DND-41 (cell line): ENCODE measurements around the gene COX7B.

Experiments used
- ATAC-seq: fragments of 200-7000 bp; cut with Tn5 transposase; 3 replicates; pipeline ENCODE4 v1.9.1; 2021; ENCODE audit warnings: low read depth; ENCODE audit not compliant: insufficient read depth
- DNase-seq: peaks from one replicate; pipeline ENCODE4 v3.0.0-alpha.2; 2020
- H2AFZ ChIP-seq: 2 replicates; pipeline ENCODE4 v1.6.0; 2012; ENCODE audit warnings: low read depth, low read length
- H3K27ac ChIP-seq: 2 replicates; pipeline ENCODE4 v1.5.1; 2012; ENCODE audit warnings: low read length, inconsistent platforms
- H3K27me3 ChIP-seq: fragments of 200-600 bp; sonication (generic); 2 replicates; pipeline ENCODE4 v1.6.0; 2012; ENCODE audit warnings: low read length, mild to moderate bottlenecking, inconsistent platforms; ENCODE audit not compliant: insufficient read depth, poor library complexity
- H3K36me3 ChIP-seq: 2 replicates; pipeline ENCODE4 v1.5.1; 2012; ENCODE audit warnings: low read length, inconsistent platforms; ENCODE audit not compliant: insufficient read depth
- H3K4me1 ChIP-seq: 2 replicates; pipeline ENCODE4 v1.5.1; 2012; ENCODE audit warnings: mild to moderate bottlenecking, low read length; ENCODE audit not compliant: insufficient read depth
- H3K4me2 ChIP-seq: 2 replicates; pipeline ENCODE4 v1.6.0; 2012; ENCODE audit warnings: mild to moderate bottlenecking, moderate library complexity, low read length, inconsistent platforms; ENCODE audit not compliant: insufficient read depth
- H3K4me3 ChIP-seq, 2 experiments: fragments of 200-600 bp in 1 of 2; shearing (Covaris generic) in 1 of 2; 2 replicates each; pipeline ENCODE4 v1.5.1; 2012 to 2016; ENCODE audit warnings: inconsistent platforms in 2 of 2, low read length in 2 of 2, mild to moderate bottlenecking in 2 of 2, low read depth in 1 of 2, moderate library complexity in 1 of 2
- H3K79me2 ChIP-seq: 2 replicates; pipeline ENCODE4 v1.6.0; 2012; ENCODE audit warnings: low read length, inconsistent platforms; ENCODE audit not compliant: insufficient read depth
- H3K9ac ChIP-seq: 2 replicates; pipeline ENCODE4 v1.6.0; 2012; ENCODE audit warnings: low read depth, mild to moderate bottlenecking, inconsistent platforms, low read length, moderate library complexity
- H3K9me3 ChIP-seq: 2 replicates; pipeline ENCODE4 v1.5.1; 2012; ENCODE audit warnings: low read length, moderate library complexity, mild to moderate bottlenecking, inconsistent platforms; ENCODE audit not compliant: insufficient read depth, severe bottlenecking
- H4K20me1 ChIP-seq: 2 replicates; pipeline ENCODE4 v1.6.0; 2012; ENCODE audit warnings: low read length; ENCODE audit not compliant: insufficient read depth
- EZH2 ChIP-seq: IDR thresholded peaks from 3 replicates; pipeline ENCODE4 v1.6.1; 2012; ENCODE audit warnings: borderline replicate concordance, low read depth, mild to moderate bottlenecking, moderate library complexity, low read length, inconsistent platforms; ENCODE audit not compliant: severe bottlenecking
- TF ChIP-seq, protein P1 (sequence below): IDR thresholded peaks from 2 replicates; pipeline ENCODE4 v1.5.1; 2012; ENCODE audit warnings: borderline replicate concordance, low read length, moderate library complexity, mild to moderate bottlenecking; ENCODE audit not compliant: poor library complexity, severe bottlenecking; ENCODE audit errors: extremely low read depth

The COX7B gene

DNA sequence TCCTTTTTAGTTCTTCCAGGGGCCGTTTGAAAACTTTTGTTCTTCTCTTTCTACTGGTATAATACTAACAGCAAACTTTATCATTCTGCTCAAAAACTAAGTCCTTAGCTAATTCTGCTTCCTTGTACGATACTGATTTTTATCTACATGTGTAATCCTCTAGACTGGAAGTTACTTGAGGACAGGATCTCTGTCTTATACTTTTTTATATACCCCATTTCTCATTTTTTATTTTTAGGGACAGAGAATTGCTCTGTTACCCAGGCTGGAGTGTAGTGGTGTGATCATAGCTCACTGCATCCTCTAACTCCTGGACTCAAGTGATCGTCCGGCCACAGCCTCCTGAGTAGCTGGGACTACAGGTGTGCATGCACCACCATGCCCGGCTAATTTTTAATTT is 2.2 kb downstream of the COX7B start:
- Histone ChIP-seq H3K79me2 (peaks cover 40% of the 10 kb centered on the region), H3K4me1 (peaks cover 29% of the 10 kb centered on the region), H3K9ac (0 out of 2 replicates have a peak overlapping the region, but pooled peaks have one; percentile 66), H4K20me1 (no peaks in the 10 kb centered on the region), H3K27ac (no peak overlapping the region), H2AFZ (no peak overlapping the region), H3K4me3 (peak overlapping the region in 1 of 2 experiments; percentile 78; a peak in 1 of 4 replicates), H3K36me3 (peaks cover 33% of the 10 kb centered on the region), H3K27me3 (no peaks in the 10 kb centered on the region), H3K4me2 (peak overlapping the region; percentile 73), H3K9me3 (no peaks in the 10 kb centered on the region)
- no peak for DNase-seq
- TF ChIP-seq EZH2 = no peak
- TF ChIP-seq, protein P1, sequence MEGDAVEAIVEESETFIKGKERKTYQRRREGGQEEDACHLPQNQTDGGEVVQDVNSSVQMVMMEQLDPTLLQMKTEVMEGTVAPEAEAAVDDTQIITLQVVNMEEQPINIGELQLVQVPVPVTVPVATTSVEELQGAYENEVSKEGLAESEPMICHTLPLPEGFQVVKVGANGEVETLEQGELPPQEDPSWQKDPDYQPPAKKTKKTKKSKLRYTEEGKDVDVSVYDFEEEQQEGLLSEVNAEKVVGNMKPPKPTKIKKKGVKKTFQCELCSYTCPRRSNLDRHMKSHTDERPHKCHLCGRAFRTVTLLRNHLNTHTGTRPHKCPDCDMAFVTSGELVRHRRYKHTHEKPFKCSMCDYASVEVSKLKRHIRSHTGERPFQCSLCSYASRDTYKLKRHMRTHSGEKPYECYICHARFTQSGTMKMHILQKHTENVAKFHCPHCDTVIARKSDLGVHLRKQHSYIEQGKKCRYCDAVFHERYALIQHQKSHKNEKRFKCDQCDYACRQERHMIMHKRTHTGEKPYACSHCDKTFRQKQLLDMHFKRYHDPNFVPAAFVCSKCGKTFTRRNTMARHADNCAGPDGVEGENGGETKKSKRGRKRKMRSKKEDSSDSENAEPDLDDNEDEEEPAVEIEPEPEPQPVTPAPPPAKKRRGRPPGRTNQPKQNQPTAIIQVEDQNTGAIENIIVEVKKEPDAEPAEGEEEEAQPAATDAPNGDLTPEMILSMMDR = no peak
- ATAC-seq = no peak

DNA sequence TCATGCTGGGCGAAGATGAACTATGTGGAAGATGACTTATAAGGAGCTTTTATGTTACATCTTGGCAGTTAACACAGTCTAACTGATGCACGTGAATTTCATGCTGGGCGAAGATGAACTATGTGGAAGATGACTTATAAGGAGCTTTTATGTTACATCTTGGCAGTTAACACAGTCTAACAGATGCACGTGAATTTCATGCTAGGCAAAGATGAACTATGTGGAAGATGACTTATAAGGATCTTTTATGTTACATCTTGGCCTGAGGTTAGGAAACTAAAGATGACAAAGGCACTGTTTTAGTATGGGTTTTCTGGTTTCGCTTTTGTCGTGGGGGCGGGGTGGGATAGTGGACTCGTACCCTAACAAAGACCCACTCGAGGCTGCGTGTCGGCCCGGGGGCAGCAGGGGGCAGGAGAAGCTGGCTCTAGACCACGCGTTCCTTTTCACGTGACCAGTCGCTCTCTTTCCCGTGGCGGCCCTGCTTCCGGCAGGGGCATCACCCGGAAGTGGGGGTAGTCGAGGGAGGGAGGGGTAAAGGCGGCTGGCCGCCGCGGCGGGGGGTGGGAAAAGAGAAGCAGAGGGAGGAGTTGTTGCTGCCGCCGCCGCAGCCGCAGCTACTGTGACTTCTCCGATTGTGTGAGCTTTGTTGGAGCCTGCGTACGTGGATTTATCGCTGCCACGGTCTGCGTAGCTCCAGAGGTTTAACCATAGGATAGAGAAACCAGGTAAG is 11.0 kb downstream of the COX7B start, which contains the start of gene ATP7A:
ATP7A (plus strand) TSS at position 586 of the 733 bp plus-strand sequence. CDS start 60,949 bp downstream, outside the sequence.
- Histone ChIP-seq H3K4me3 (peak within 1 kb of the TSS; percentile 77), H3K27ac (peak within 1 kb of the TSS; percentile 83), H3K4me1 (peaks cover 24% of the 10 kb centered on the region; the same call in 1 of the 2 replicates), H4K20me1 (no peaks in the 10 kb centered on the region), H3K9me3 (no peaks in the 10 kb centered on the region), H2AFZ (peak within 1 kb of the TSS; percentile 79), H3K79me2 (peaks cover 41% of the 10 kb centered on the region), H3K9ac (peak within 1 kb of the TSS; percentile 63), H3K4me2 (peak within 1 kb of the TSS; percentile 86), H3K36me3 (no peaks in the 10 kb centered on the region; the same call in 1 of the 2 replicates), H3K27me3 (no peaks in the 10 kb centered on the region)
- ATAC-seq (peak; percentile 93), DNase-seq (peak; percentile 95)
- TF ChIP-seq EZH2 = no peak
- TF ChIP-seq, protein P1 = peak; percentile 78

DNA sequence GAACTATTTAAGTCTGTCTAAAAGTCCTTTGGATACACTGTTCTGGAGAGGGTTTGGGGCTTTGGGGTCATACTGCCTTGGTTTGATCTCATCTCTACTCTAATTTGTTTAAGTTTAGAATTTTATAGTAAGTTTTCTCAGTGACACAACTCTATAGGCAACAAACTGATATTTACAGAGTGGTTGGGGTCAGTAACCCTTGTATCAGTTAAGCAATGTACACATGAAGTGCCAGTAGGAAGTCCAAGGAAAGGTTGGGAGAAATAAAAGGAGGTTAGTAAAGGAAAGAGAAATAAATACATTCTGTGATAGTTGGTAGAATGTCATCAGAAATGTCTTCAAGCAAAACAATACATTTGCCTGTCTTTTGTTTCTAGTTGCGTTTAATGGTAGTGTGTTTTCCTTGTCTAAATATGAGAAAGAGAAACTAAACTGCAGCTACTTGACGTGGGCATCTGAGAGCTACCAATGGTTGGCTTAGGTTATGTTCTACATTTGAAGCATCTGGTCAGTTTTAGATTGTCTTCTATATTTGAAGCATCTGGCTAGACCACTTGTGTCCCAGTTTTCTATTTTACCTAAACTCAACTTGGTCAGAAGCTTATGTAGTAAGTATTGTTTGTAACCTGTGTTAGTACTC is 18.1 kb downstream of the COX7B start:
- H3K27ac ChIP-seq = peak overlapping the region; percentile 47; the same call in 1 of the 2 replicates
- ATAC-seq (peak; percentile 75; the same call in 2 of the 3 replicates), DNase-seq (no peak)
- H3K4me1 ChIP-seq = peaks cover 28% of the 10 kb centered on the region; the same call in 1 of the 2 replicates
- no peaks in the 10 kb centered on the region for H3K9me3 ChIP-seq
- TF ChIP-seq EZH2 = no peak
- TF ChIP-seq, protein P1 = no peak
- peak overlapping the region; percentile 56 for H3K4me2 ChIP-seq
- H3K9ac ChIP-seq = peak overlapping the region; percentile 26; the same call in 1 of the 2 replicates
- H2AFZ ChIP-seq = no peak overlapping the region
- H3K79me2 ChIP-seq = peaks cover 66% of the 10 kb centered on the region
- no peaks in the 10 kb centered on the region for H3K36me3 ChIP-seq
- H4K20me1 ChIP-seq = no peaks in the 10 kb centered on the region
- peak overlapping the region in 1 of 2 experiments; percentile 39; a peak in 1 of 4 replicates for H3K4me3 ChIP-seq
- no peaks in the 10 kb centered on the region for H3K27me3 ChIP-seq
